ENCODE measurements around the gene AMDHD2.
"Not testable (repeated sequence)": the region's sequence is repeated elsewhere in the genome, so short reads cannot be mapped to it uniquely, and the experiment has no call there.

AMDHD2 gene

DNA sequence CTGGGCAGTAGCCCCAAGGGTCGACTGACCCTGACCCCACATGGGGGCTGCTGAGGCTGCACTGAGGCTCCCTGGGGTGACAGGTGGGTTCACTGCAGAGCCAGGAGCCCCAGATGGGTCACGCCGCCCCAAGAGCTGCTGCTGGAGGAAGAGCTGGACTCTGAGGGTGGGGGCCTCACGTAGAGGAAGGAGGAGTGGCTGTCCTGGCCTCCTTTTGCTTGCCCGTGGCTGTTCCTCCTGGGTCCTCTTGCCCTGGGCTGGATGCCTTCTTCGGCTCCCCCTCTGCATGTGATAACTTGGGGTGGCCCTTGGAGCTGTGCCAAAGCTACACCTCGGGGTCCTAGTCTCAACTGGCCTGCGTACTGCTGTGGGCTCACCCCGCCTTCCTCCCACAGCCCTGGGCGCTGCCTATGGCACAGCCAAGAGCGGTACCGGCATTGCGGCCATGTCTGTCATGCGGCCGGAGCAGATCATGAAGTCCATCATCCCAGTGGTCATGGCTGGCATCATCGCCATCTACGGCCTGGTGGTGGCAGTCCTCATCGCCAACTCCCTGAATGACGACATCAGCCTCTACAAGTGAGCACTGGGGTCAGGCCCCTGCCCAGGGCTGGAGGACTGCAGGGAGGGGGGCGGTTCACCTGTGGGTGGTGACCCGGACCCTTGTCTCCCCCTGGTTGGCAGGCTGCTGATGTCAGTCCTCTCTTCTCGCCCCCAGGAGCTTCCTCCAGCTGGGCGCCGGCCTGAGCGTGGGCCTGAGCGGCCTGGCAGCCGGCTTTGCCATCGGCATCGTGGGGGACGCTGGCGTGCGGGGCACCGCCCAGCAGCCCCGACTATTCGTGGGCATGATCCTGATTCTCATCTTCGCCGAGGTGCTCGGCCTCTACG lies 1.1 kb upstream of the AMDHD2 start:
- no peak for DNase-seq

GRCh38 chr16:2519711-2520080 lies 475 bp upstream of the AMDHD2 start:
- DNase-seq = no peak

- no peak for DNase-seq
These were observed 787 bp downstream of the AMDHD2 start for GRCh38 chr16:2520784-2521531.

- DNase-seq = no peak
These were observed 3.6 kb downstream of the AMDHD2 start for GRCh38 chr16:2523801-2524231.

GRCh38 chr16:2524339-2524938 lies 4.3 kb downstream of the AMDHD2 start:
- no peak for DNase-seq

GRCh38 chr16:2526135-2526534 lies 6.0 kb downstream of the AMDHD2 start:
- DNase-seq = no peak

DNA sequence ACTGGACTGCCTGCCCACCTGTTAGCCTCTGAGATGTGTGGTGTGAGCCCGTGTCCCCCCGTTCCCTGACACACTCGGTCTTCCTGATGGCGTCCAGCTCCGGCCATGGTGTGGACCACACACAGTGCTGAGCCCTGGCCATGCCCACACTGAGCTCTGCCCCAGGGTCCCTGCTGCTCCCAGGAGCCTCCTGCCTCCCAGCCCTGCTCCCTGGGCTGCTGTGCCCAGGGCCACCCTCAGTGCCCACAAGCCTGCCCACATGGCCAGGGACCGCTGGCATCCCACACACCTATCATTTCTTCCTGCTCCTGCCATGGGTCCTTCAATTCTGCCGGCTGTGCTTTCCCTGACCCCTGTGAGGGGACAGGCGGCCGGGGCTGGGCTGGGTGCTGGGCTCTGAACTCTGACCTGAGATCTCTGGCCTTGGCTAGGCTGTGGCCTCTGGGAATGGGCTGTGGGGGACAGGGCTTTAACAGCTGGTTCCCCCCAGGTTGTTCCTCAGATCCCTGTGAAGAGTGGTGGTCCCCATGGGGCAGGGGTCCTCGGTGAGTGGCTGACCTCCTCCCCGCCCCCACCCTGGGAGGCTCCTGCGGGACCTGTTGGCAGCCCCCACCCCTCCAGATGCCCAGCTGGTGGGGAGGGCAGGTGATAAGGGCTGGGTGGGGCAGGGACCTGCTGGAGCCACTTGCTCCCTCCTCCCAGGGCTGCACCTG lies 7.1 kb downstream of the AMDHD2 start:
- DNase-seq = no peak

DNA sequence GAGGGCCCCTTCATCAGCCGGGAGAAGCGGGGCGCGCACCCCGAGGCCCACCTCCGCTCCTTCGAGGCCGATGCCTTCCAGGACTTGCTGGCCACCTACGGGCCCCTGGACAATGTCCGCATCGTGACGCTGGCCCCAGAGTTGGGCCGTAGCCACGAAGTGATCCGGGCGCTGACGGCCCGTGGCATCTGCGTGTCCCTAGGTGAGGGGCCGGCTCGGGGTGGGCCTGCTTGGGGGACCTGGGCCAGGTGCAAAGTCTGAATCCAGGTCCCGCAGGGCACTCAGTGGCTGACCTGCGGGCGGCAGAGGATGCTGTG lies 7.6 kb downstream of the AMDHD2 start:
- no peak for DNase-seq

DNA sequence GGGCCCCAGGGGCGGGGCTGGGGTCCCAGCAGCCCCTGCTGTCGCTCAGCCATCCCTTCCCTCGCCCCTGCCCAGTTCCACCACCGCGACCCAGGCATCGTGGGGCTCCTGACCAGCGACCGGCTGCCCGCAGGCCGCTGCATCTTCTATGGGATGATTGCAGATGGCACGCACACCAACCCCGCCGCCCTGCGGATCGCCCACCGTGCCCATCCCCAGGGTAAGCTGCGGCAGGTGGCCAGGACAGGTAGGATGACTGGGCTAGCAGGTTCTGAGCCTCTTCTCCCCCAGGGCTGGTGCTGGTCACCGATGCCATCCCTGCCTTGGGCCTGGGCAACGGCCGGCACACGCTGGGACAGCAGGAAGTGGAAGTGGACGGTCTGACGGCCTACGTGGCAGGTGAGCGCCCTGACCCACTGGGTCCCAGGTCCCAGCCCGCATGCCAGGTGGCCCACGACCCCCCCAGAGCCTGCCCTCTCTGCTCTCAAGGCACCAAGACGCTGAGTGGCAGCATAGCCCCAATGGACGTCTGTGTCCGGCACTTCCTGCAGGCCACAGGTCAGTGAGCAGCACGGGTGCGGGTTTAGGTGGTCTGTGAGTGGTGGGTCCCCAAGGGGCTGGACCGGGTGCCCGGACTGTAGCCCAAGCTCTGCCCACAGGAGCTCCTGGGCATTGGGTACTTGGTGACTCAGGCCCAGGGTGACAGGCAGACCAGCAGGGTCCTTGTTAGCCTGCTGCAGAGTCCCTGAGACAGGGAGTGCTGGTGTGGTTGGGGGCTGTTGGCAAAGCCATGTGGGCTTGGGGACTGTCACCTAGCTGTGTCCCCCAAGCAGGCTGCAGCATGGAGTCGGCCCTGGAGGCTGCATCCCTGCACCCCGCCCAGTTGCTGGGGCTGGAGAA lies 8.2 kb downstream of the AMDHD2 start:
- DNase-seq = no peak

DNA sequence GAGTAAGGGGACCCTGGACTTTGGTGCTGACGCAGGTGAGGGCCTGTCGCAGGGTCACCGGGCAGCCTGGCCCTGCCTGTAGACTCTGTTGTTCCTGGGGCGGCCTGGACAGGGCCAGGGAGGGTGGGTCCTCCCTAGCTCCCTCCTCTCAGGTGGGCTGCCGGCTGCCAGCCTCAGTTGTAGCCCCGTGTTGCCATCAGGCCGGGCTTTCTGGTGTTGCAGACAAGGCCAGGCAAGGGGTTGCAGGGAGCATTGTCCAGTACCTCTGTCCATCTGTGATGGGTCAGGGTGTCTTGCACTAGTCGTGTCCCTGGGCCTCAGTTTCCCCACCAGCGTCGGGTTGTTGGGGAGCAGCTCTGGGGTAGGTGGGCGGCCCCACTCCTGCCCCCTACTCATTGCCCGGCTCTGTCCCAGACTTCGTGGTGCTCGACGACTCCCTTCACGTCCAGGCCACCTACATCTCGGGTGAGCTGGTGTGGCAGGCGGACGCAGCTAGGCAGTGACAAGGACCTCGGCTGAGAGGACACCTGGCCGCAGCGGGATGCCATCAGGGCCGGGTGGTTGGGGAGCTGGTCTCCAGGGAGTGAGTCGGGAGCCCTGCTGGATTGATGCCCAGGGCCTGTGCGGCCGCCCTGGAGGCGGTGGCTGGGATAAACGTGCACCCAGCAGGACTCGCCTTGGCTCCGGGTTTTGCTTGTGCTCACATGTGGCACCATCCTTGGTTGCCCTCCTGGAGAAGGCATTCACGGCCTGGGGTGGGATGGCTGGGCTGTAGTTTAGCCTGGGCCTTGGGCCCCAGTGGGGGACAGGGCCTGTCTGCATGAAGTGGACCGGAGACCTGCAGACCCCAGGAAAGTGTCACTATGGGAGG lies 9.1 kb downstream of the AMDHD2 start:
- DNase-seq = no peak

GRCh38 chr16:2529961-2530628 lies 9.9 kb downstream of the AMDHD2 start:
- DNase-seq = no peak

DNA sequence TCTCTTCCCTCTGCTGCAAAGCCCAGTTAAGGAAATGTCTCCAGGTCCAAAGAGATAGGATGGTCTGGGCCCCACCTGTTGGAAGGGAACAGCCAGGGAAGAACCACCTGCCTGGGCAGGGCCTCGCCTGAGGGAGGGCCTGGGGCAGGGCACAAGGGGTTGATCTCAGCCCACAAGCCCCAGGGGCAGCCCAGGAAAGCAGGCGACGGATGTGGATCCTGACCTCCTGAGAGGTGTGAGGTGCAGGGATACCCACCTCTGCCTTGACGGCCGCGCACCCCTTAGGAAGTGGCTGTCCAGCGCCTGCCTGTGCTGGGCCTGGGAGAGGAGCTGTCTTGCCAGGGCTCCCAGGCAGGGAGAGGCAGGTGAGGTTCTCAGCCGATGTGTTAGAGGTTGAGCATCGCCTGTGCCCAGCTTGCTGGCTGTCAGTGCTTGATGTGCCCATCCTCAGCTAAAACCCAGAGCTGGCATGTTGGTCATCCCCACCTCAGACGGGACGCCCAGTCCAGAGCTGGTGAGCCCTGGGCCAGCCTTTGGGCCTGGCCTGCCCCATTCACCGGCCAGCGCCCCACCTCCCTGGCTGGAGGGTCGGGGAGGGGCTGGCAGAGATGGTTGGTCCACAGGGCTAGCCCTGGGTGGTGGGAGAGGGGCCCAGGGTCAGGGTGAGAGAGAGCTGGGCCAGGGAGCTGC lies 10.6 kb downstream of the AMDHD2 start:
- no peak for DNase-seq

GRCh38 chr16:2531371-2531695 lies 11.2 kb downstream of the AMDHD2 start, which contains the start of gene CEMP1:
CEMP1 (minus strand) TSS chr16:2531408; CDS start chr16:2531073, 335 bp downstream.
- DNase-seq = no peak

DNA sequence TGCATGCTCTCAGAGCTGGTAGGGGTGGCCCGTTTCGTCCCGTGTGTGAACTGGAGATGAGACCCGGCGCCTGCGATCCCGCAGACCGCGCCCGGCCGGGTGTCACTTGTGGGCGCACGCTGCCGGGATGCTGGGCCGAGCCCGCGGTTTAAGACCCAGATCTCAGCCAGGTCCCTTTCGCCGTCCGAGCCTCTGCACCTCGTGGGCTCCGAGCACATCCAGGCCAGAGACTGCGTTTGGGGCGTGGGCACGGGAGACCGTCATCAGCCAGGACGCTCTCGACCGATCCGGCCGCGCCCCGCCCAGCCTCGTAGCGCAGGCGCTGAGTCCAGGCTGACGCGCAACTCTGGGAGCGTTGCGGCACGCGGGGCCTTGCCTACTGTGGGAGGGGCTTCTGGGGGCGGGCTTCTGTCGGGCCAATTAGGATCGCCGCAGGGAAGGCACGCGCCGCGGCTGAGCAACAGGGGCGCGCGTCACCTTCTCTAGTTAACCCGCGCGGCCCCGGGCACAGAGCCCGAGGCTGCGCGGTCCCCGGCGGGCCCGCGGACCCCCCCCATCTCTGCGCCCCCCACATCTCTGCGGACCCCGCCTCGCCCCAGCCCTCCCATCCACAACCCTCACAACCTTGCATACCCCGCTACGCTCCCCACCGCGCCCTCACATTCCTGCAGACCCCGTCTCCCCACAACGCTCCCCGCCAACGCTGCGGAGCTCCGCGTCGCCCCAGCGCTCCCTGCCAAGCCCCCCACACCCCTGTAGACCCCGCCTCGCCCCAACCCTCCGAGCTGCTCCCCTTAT lies 11.7 kb downstream of the AMDHD2 start:
- DNase-seq = peak; percentile 96

DNA sequence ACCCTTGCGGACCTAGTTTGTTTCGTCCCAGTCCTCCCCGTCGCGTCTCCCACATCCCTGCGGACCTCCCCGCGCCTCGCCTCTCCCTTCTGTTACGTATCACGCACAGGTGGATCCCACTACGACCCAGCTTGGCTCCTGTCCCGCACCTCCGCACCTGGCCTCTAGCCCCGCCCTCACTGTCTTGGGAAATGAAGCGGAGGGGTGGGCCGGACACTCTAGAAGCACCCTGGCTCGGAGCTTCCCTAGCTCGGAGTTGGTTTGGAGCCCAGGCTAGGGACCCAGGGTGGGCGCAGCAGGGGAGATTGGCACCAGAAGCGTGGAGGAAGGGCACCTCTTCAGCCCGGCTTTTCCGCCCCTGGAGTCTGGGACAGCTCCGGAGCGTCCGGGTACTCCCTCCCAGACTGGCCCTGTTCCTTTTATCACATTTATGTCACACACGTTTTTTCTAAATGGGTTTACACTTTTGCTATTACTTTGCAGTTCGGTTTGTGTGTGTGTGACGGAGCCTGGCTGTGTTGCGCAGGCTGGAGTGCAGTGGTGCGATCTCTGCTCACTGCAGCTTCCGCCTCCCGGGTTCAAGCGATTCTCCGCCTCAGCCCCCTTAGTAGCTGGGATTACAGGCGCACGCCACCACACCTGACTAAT lies 12.4 kb downstream of the AMDHD2 start:
- peak; percentile 42 for DNase-seq

DNA sequence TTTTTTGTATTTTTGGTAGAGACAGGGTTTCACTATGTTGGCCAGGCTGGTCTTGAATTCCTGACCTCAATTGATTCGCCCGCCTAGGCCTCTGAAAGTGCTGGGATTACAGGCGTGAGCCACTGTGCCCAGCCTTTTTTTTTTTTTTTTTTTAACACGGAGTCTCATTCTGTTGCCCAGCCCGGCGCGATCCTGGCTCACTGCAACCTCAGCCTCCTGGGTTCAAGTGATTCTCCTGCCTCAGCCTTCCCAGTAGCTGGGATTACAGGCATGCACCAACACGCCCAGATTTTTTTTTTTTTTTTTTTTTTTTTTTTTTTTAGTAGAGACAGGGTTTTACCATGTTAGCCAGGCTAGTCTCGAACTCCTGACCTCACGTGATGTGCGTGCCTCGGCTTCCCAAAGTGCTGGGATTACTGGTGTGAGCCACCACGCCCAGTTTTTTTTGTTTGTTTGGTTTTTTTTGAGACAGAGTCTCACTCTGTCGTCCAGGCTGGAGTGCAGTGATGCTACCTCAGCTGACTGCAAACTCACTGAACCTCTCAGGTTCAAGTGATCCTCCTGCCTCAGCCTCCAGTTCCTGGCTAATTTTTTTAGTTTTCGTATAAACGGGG lies 13.1 kb downstream of the AMDHD2 start:
- not testable (repeated sequence) for DNase-seq

GRCh38 chr16:2533912-2534311 lies 13.7 kb downstream of the AMDHD2 start:
- DNase-seq = no peak

DNA sequence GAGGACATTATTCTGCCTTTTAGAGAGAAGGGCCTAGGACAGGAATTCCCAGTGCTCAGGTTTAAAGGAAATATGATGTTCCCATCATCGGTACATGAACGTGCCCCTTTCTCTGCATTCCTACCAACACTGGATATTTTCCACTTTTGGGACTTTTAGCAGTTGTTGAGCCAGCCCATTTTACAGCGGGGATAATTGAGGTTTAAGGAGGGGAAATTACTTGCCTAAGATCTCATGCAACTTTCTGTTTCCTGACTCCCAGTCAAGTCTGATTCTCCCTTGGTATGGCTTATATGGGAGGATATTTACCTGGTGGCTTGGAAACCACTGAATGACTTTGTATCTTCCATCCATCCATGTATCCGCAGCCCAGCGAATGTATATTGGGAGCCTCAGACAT lies 14.2 kb downstream of the AMDHD2 start:
- not testable (repeated sequence) for DNase-seq
